GM12878 (cell line): ENCODE measurements around the gene PRUNE2.

Source experiments
- ATF2 ChIP-seq: IDR thresholded peaks from 2 replicates; pipeline ENCODE4 v1.6.1; 2012; ENCODE audit warnings: low read length, inconsistent platforms
- CEBPZ ChIP-seq: fragments of 150-350 bp; IDR thresholded peaks from 2 replicates; pipeline ENCODE4 v1.6.1; 2016; ENCODE audit warnings: low read depth, low read length
- CHD4 ChIP-seq: fragments of 200-600 bp; sonication (generic); IDR thresholded peaks from 2 replicates; pipeline ENCODE4 v1.6.1; 2016; ENCODE audit warnings: mild to moderate bottlenecking
- FOXM1 ChIP-seq: IDR thresholded peaks from 2 replicates; pipeline ENCODE4 v1.6.1; 2012; ENCODE audit warnings: low read depth, mild to moderate bottlenecking, inconsistent platforms, low read length, moderate library complexity
- MXI1 ChIP-seq: fragments of 150-350 bp; IDR thresholded peaks from 2 replicates; pipeline ENCODE4 v1.6.1; 2011; ENCODE audit warnings: low read depth, mild to moderate bottlenecking, inconsistent platforms, low read length, improper control_type of control experiment
- POLR2AphosphoS5 ChIP-seq: IDR thresholded peaks from 2 replicates; pipeline ENCODE4 v1.6.1; 2011; ENCODE audit warnings: mild to moderate bottlenecking, low read length, inconsistent platforms
- RAD51 ChIP-seq: fragments of 450-650 bp; IDR thresholded peaks from 2 replicates; pipeline ENCODE4 v1.6.1; 2016; ENCODE audit warnings: moderate library complexity, mild to moderate bottlenecking, inconsistent platforms
- SUPT20H ChIP-seq: IDR thresholded peaks from 2 replicates; pipeline ENCODE4 v1.6.1; 2011; ENCODE audit warnings: low read depth, mild to moderate bottlenecking, low read length, moderate library complexity, borderline replicate concordance; ENCODE audit not compliant: control insufficient read depth
- YY1 ChIP-seq: IDR thresholded peaks from 2 replicates; pipeline ENCODE4 v1.6.1; 2011; ENCODE audit warnings: low read depth, mild to moderate bottlenecking, low read length
- ZNF384 ChIP-seq: IDR thresholded peaks from 2 replicates; pipeline ENCODE4 v1.6.1; 2012; ENCODE audit warnings: low read depth, mild to moderate bottlenecking, low read length, improper control_type of control experiment, borderline replicate concordance
- ZZZ3 ChIP-seq: IDR thresholded peaks from 2 replicates; pipeline ENCODE4 v1.6.1; 2011; ENCODE audit warnings: low read depth; ENCODE audit not compliant: control insufficient read depth, insufficient read length

- no peak for TF ChIP-seq RAD51
- no peak for TF ChIP-seq SUPT20H
- no peak for TF ChIP-seq ATF2
- TF ChIP-seq CEBPZ, result no peak
- TF ChIP-seq ZNF384, result no peak
- TF ChIP-seq FOXM1, result no peak
- TF ChIP-seq ZZZ3, result no peak
- TF ChIP-seq POLR2AphosphoS5, result no peak
- TF ChIP-seq MXI1, result no peak
- no peak for TF ChIP-seq YY1
- no peak for TF ChIP-seq CHD4
These were observed 5.0 kb downstream of the PRUNE2 start for GRCh38 chr9:76900884-76901440.
